K562 (cell line): ENCODE results near the gene MSTN. TPM values are rescaled to one million over a fixed set of nuclear protein-coding genes. Genes with fewer than 3 reads are reported as not detected.

Source experiments
- ATAC-seq: fragments of 200-7000 bp; cut with Tn5 transposase; 3 replicates; pipeline ENCODE4 v1.9.1; 2020; ENCODE audit warnings: moderate library complexity
- BruUV-seq: library from RNA; stranded (reverse); fragments of 400-500 nt; replicated peaks from 2 replicates; lab custom pipeline; 2021; lab: Mats Ljungman, UMichigan
- CTCF ChIA-PET: fragments of 300-600 bp; formaldehyde crosslinking; extraction: SDS; loops from one replicate; lab custom pipeline; 2021; ENCODE audit warnings: low intra/inter-chr PET ratio; lab: Yijun Ruan, JAX
- POLR2A ChIA-PET: fragments of 300-600, 350-650 bp; sonication (Branson Sonifier 250); formaldehyde crosslinking; extraction: SDS; loops from one replicate; lab custom pipeline; 2021; ENCODE audit warnings: antibody characterized with exemption, inconsistent platforms; lab: Yijun Ruan, JAX
- DNase-seq, 4 experiments: peaks; one replicate each; pipeline versions ENCODE4 v3.0.0 to v3.0.0-alpha.2; 2011 to 2018; ENCODE audit warnings: low spot score in 3 of 4, mixed read lengths in 3 of 4; ENCODE audit errors: extremely low read depth in 1 of 4
- FAIRE-seq: peaks from 2 replicates; lab custom pipeline; 2011; peaks lifted over from hg19 to GRCh38; lab: Jason Lieb, UNC
- H2AFZ ChIP-seq: 2 replicates; pipeline ENCODE4 v1.6.0; 2011; ENCODE audit warnings: low read depth, low read length, control low read depth, inconsistent platforms
- H3K27ac ChIP-seq: fragments of 200-600 bp; 3 replicates; pipeline ENCODE4 v1.8.0; 2011; ENCODE audit warnings: low read depth, mild to moderate bottlenecking, control low read depth, inconsistent platforms, low read length, moderate library complexity, mixed read lengths; ENCODE audit errors: extremely low read depth
- H3K27me3 ChIP-seq, 2 experiments: fragments of 300-600 bp in 1 of 2; 2 replicates in 1 of 2; 3 replicates in 1 of 2; pipeline versions ENCODE4 v1.6.0 to v1.8.0; 2011; ENCODE audit warnings: inconsistent platforms in 2 of 2, low read length in 2 of 2, mild to moderate bottlenecking in 1 of 2, mixed read lengths in 1 of 2, moderate library complexity in 1 of 2; ENCODE audit not compliant: control insufficient read depth in 2 of 2, insufficient read depth in 2 of 2
- H3K36me3 ChIP-seq: fragments of 300-600 bp; 3 replicates; pipeline ENCODE4 v1.8.0; 2011; ENCODE audit warnings: mild to moderate bottlenecking, low read length, inconsistent platforms; ENCODE audit not compliant: control insufficient read depth, insufficient read depth
- H3K4me1 ChIP-seq, 2 experiments: fragments of 200-600 bp in 1 of 2; replicated peaks in 1 of 2; 2 replicates in 1 of 2; 3 replicates in 1 of 2; pipeline versions ENCODE4 v1.5.1 to v1.8.0; 2011; ENCODE audit warnings: inconsistent platforms in 2 of 2, low read length in 2 of 2, mild to moderate bottlenecking in 1 of 2, mixed read lengths in 1 of 2, moderate library complexity in 1 of 2; ENCODE audit not compliant: control insufficient read depth in 2 of 2, insufficient read depth in 2 of 2
- H3K4me2 ChIP-seq: 2 replicates; pipeline ENCODE4 v1.6.1; 2011; ENCODE audit warnings: low read length, control low read depth, inconsistent platforms, mixed read lengths; ENCODE audit not compliant: insufficient read depth
- H3K4me3 ChIP-seq: fragments of 200-600 bp; sonication (generic), shearing (Covaris generic); 2 replicates; pipeline ENCODE4 v1.5.1; 2016; ENCODE audit warnings: control low read depth, inconsistent platforms
- H3K79me2 ChIP-seq: fragments of 200-600 bp; 3 replicates; pipeline ENCODE4 v1.8.0; 2011; ENCODE audit warnings: low read length, inconsistent platforms; ENCODE audit not compliant: control insufficient read depth, insufficient read depth
- H3K9ac ChIP-seq, 2 experiments: 2 replicates each; pipeline versions ENCODE4 v1.6.0 to v1.6.1; 2011; ENCODE audit warnings: low read depth in 2 of 2, low read length in 2 of 2, control low read depth in 1 of 2, inconsistent platforms in 1 of 2, mild to moderate bottlenecking in 1 of 2, mixed read lengths in 1 of 2; ENCODE audit not compliant: insufficient read depth in 1 of 2
- H3K9me1 ChIP-seq: one replicate; pipeline ENCODE4 v1.6.0; 2011; ENCODE audit warnings: inconsistent platforms, mild to moderate bottlenecking, low read length, moderate library complexity; ENCODE audit not compliant: control insufficient read depth, insufficient read depth
- H3K9me3 ChIP-seq: replicated peaks from 2 replicates; pipeline ENCODE4 v1.5.1; 2011; ENCODE audit warnings: low read depth, low read length, inconsistent platforms; ENCODE audit not compliant: control insufficient read depth, insufficient read depth
- H4K20me1 ChIP-seq: replicated peaks from 2 replicates; pipeline ENCODE4 v1.6.1; 2011; ENCODE audit warnings: low read length, inconsistent platforms, mixed read lengths; ENCODE audit not compliant: control insufficient read depth, insufficient read depth
- ARID1B ChIP-seq: fragments of 450-650 bp; IDR thresholded peaks from 2 replicates; pipeline ENCODE4 v1.6.1; 2016; ENCODE audit warnings: antibody characterized with exemption, mild to moderate bottlenecking, inconsistent platforms
- CBFA2T2 ChIP-seq: fragments of 450-650 bp; conservative IDR thresholded peaks from 2 replicates; pipeline ENCODE4 v1.6.1; 2017; ENCODE audit warnings: mild to moderate bottlenecking
- CBFA2T3 ChIP-seq: fragments of 450-650 bp; IDR thresholded peaks from 2 replicates; pipeline ENCODE4 v1.6.1; 2017
- CHD4 ChIP-seq: fragments of 200-600 bp; sonication (generic); IDR thresholded peaks from 3 replicates; pipeline ENCODE4 v1.6.1; 2012; ENCODE audit warnings: low read depth, mild to moderate bottlenecking, mixed read lengths, low read length, inconsistent platforms; ENCODE audit not compliant: insufficient read depth, insufficient replicate concordance, poor library complexity, severe bottlenecking
- MAZ ChIP-seq, 2 experiments: fragments of 450-650 bp in 1 of 2; sonication (generic) in 1 of 2; formaldehyde crosslinking; IDR thresholded peaks in 1 of 2; conservative IDR thresholded peaks in 1 of 2; 2 replicates each; pipeline versions ENCODE4 v1.4.0 to v1.5.0; 2020; ENCODE audit warnings: mild to moderate bottlenecking in 1 of 2, missing genetic modification reagents in 1 of 2
- TAL1 ChIP-seq: fragments of 450-650 bp; IDR thresholded peaks from 2 replicates; pipeline ENCODE4 v1.6.1; 2016; ENCODE audit warnings: mild to moderate bottlenecking
- TCF3 ChIP-seq: sonication (generic); formaldehyde crosslinking; IDR thresholded peaks from 2 replicates; pipeline ENCODE4 v1.4.0; 2020; ENCODE audit warnings: mild to moderate bottlenecking, missing genetic modification reagents
- TEAD4 ChIP-seq, 2 experiments: sonication (generic) in 1 of 2; formaldehyde crosslinking in 1 of 2; IDR thresholded peaks; 2 replicates each; pipeline versions ENCODE4 v1.6.1 to v1.8.0; 2012 to 2022; ENCODE audit warnings: borderline replicate concordance in 1 of 2, inconsistent platforms in 1 of 2, low read length in 1 of 2, mild to moderate bottlenecking in 1 of 2, missing genetic modification reagents in 1 of 2
- TGIF2 ChIP-seq: sonication (generic); formaldehyde crosslinking; IDR thresholded peaks from 2 replicates; pipeline ENCODE4 v1.8.1; 2022; ENCODE audit warnings: mild to moderate bottlenecking, missing genetic modification reagents, moderate library complexity
- TRIM24 ChIP-seq, 2 experiments: fragments of 450-650 bp; IDR thresholded peaks; 2 replicates each; pipeline ENCODE4 v1.6.1; 2016
- ZNF311 ChIP-seq: fragments of 250-450 bp; sonication (Bioruptor Pico); IDR thresholded peaks from 2 replicates; pipeline ENCODE4 v1.4.0; 2020; ENCODE audit warnings: mild to moderate bottlenecking, moderate library complexity
- ZNF583 ChIP-seq: fragments of 250-450 bp; sonication (Bioruptor Pico); IDR thresholded peaks from 2 replicates; pipeline ENCODE4 v1.4.0; 2020
- WGBS: fragments of 100-300 bp; shearing (Covaris generic); methylation state at CpG from one replicate; pipeline ENCODE4 v1.1.6; 2016; ENCODE audit warnings: low coverage, mixed read lengths; ENCODE audit not compliant: insufficient coverage; ENCODE audit errors: missing lambda C conversion rate; 5-methylcytosine and 5-hydroxymethylcytosine counted together
- in situ Hi-C: fragments of 300-500 bp; cut with MboI; formaldehyde crosslinking; loops from 4 replicates; pipeline ENCODE4 v1.15.0; 2018; ENCODE audit warnings: inconsistent platforms, mixed read lengths
- intact Hi-C: fragments of 100-400 bp; cut with micrococcal nuclease; formaldehyde crosslinking; loops from 2 replicates; pipeline ENCODE4 v1.14.2; 2022
- polyA plus RNA-seq, 8 experiments: library from polyadenylated mRNA; depleted of rRNA in 4 of 8; stranded (reverse) in 5 of 8; unstranded in 3 of 8; fragments of >200 nt; fragmentation: Nextera tagmentation in 2 of 8; fragmentation: Illumina TruSeq in 1 of 8; extraction: Ambion mirVana in 2 of 8; extraction: Trizol in 1 of 8; gene quantifications; 2 replicates each; pipeline versions ENCODE4 v1.2.1 to v1.2.3, GENCODE V29; 2011 to 2014; ENCODE audit warnings: inconsistent platforms in 1 of 8, missing spikeins in 1 of 8
- total RNA-seq, 7 experiments: library from RNA; depleted of rRNA in 6 of 7; stranded (reverse); fragments of >200 nt in 6 of 7; fragmentation: Illumina TruSeq in 2 of 7; extraction: Trizol in 2 of 7; gene quantifications; 2 replicates each; pipeline versions ENCODE4 v1.2.1 to v1.2.3, GENCODE V29; 2011 to 2021; ENCODE audit warnings: low replicate concordance in 1 of 7

MSTN gene
- total and polyA plus RNA-seq, 9 of the 15 experiments (the other 6 are each of a cell fraction or from before 2014, with no cell fraction given) = not detected

DNA sequence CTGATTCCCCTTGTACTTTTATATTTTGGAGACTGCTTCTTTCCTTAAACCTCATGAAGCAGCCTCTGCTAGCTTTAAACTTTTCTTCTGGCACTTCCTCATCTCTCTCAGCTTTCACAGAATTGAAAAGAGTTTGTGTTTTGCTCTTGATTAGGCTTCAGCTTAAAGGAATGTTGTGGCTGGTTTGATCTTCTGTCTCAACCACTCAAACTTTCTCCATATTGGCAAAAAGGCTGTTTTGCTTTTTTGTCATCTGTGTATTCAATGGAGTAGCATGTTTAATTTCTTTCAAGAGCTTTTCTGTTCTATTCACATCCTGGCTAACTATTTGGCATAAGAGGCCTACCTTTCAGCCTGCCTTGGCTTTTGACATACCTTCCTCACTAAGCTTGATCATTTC lies 36.3 kb upstream of the MSTN start:
- no peak overlapping the region for H3K4me3 ChIP-seq
- in situ Hi-C loops (loop anchor here (10.0 kb wide), 1 partner anchor 586 kb away; no protein-coding TSS in a partner anchor), intact Hi-C loops (loop anchor here (10.0 kb wide), 1 partner anchor 706 kb away; no protein-coding TSS in a partner anchor)
- ChIA-PET POLR2A (no interaction called here), CTCF (no interaction called here)
- H3K9me1 ChIP-seq = no peaks in the 10 kb centered on the region
- H3K9me3 ChIP-seq = no peaks in the 10 kb centered on the region
- H2AFZ ChIP-seq = no peak overlapping the region
- H3K4me1 ChIP-seq = no peaks in the 10 kb centered on the region; a peak in 2 of 5 replicates
- no peak overlapping the region for H3K4me2 ChIP-seq
- H4K20me1 ChIP-seq = no peaks in the 10 kb centered on the region
- no peaks in the 10 kb centered on the region for H3K79me2 ChIP-seq
- BruUV-seq = no TSS peak
- H3K9ac ChIP-seq = no peak overlapping the region
- H3K27me3 ChIP-seq = no peaks in the 10 kb centered on the region
- DNase-seq = no peak
- no peak for ATAC-seq
- H3K36me3 ChIP-seq = no peaks in the 10 kb centered on the region
- no peak for FAIRE-seq
- TF ChIP-seq ZNF311 (CRISPR knock-in tag) (no peak), ZNF583 (CRISPR knock-in tag) (peak; percentile 34; the same call in 1 of the 2 replicates)
- no peak overlapping the region for H3K27ac ChIP-seq

- CTCF ChIA-PET = no interaction called here
- intact Hi-C loops = loop anchor here (10.0 kb wide), 1 partner anchor 708 kb away; no protein-coding TSS in a partner anchor
- H3K9me1 ChIP-seq = no peaks in the 10 kb centered on the region
- H3K9me3 ChIP-seq = no peaks in the 10 kb centered on the region
- BruUV-seq = no TSS peak
- 33% methylated on average over 1 of the region's 1 CpG for WGBS
- no peak for FAIRE-seq
- H3K79me2 ChIP-seq = no peaks in the 10 kb centered on the region
- DNase-seq = peak in 1 of 4 experiments; percentile 25
- peak; percentile 58 for ATAC-seq
- no peak overlapping the region for H3K4me3 ChIP-seq
- POLR2A ChIA-PET = no interaction called here
- no peaks in the 10 kb centered on the region for H4K20me1 ChIP-seq
- H3K4me2 ChIP-seq = no peak overlapping the region
- H3K9ac ChIP-seq = no peak overlapping the region
- TF ChIP-seq TAL1 = peak; percentile 36; the same call in 1 of the 2 replicates
- peak; percentile 44 for TF ChIP-seq ARID1B
- TF ChIP-seq TGIF2 = no peak
- TF ChIP-seq TEAD4 (IDR thresholded peaks at IDR 0.05; ENCODE audit: low read length) = peak; percentile 6; the same call in 1 of the 2 replicates
- TF ChIP-seq TEAD4 (CRISPR knock-in tag; IDR thresholded peaks at IDR 0.05; ENCODE audit: borderline replicate concordance) = no peak
- peak; percentile 47; the same call in 1 of the 2 replicates for TF ChIP-seq CBFA2T2
- TF ChIP-seq TRIM24 (IDR thresholded peaks at IDR 0.05) = peak in 1 of 2 experiments; percentile 23; a peak in 1 of 4 replicates
- peak; percentile 55 for TF ChIP-seq TCF3 (CRISPR knock-in tag)
- TF ChIP-seq CHD4 = no peak
- no peak for TF ChIP-seq MAZ (CRISPR knock-in tag; conservative IDR thresholded peaks at IDR 0.05 in 1 of 2, IDR thresholded peaks at IDR 0.05 in 1 of 2)
- TF ChIP-seq CBFA2T3 = peak; percentile 73
- H3K36me3 ChIP-seq = no peaks in the 10 kb centered on the region
- H3K27me3 ChIP-seq = no peaks in the 10 kb centered on the region
- no peak overlapping the region for H2AFZ ChIP-seq
- no peak overlapping the region for H3K27ac ChIP-seq
- in situ Hi-C loops = loop anchor here (10.0 kb wide), 1 partner anchor 588 kb away; no protein-coding TSS in a partner anchor
- H3K4me1 ChIP-seq = no peaks in the 10 kb centered on the region; a peak in 3 of 5 replicates
Observed at GRCh38 chr2:190097115-190097514, 34.6 kb upstream of the MSTN start.
